Erythroblast (primary cell): ENCODE results near the gene IRF2.

Experiments used
- GATA1 ChIP-seq: IDR thresholded peaks from 2 replicates; pipeline ENCODE4 v1.6.1; 2011; ENCODE audit warnings: low read depth, mild to moderate bottlenecking, control low read depth, low read length, moderate library complexity
- POLR2A ChIP-seq: IDR thresholded peaks from 2 replicates; pipeline ENCODE4 v1.6.1; 2011; ENCODE audit warnings: mild to moderate bottlenecking, low read length

DNA sequence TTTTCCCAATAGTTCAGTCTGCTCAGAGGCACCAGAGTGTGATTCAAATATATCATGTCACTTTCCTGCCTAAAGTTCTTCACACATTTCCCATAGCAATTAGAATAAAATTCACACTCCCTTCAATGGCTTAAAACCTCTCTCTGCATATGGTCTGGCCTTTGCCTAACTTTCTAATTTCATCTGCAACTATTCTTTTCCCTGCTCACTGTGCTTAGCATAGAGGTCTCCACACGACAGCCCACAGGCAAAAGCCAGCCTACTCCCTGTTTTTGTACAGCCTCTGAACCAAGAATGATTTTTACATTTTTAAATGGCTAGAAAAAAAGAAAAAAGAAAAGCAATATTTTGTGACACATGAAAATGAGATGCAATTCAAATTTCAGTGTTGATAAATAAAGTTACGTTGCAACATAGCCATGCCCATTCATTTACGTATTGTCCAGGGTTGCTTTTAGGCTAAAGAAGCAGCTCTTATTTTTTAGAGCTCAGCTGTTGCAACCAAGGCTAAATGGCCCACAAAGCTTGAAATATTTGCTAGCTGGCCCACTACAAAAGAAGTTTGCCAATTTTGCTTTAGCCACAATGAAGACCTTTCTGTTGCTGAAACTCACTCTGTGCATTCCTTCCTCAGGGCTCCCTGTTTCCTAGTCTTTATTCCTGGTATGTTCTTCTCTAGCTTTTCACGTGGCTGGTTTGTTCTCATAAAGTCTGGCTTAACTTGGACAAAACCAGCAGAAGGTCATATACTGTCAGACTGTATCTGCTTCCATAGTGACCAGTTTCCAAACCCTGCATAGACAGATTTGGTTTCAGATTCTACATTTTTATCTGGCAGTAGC is 26.6 kb upstream of the IRF2 start:
- no peak for TF ChIP-seq POLR2A
- no peak for TF ChIP-seq GATA1
